ENCODE results near the gene SLC17A1. TPM values are rescaled to one million over a fixed set of nuclear protein-coding genes. Genes with fewer than 3 reads are reported as not detected.

Gene SLC17A1
- total and polyA plus RNA-seq, 8 donors: not detected

DNA sequence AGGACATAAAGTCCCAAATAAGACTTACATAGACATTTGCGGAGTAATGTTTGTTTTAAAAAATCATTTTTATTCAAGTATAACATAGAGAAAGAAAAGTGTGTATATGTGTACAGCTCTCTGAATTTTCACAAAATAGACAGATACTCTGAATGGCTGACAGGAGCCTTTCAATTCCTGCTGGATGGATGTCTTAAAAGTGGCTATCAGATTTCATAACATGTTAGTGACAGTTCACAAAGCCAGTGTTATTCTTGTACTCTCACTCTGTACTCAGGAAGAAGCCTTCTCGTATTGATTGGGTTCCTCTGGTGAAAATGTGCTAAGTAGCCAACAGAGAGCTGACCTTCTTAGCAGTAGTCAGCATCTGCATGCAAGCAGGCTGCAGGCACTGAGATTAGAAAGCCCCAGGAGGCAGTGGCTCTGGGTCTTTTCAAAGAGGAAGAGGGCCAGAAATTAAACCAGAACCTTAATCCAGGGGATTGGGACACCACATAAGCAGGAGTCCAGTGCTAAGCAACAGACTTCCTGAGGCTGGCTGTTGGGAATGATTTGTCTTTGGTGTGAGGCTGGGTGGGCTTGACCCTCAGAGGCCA is 57.6 kb downstream of the SLC17A1 start:
- no peak for DNase-seq
- WGBS, 5 donors: 41 to 68% (median 63%) methylated on average over 2 of the region's 2 CpGs
- intact Hi-C loops (cut with DNase I; ENCODE audit: low total_unique reads): no loop called here
- no peak overlapping the region for H3K27ac ChIP-seq
- H3K36me3 ChIP-seq: no peaks in the 10 kb centered on the region
- no peaks in the 10 kb centered on the region for H3K4me1 ChIP-seq
- H3K27me3 ChIP-seq: no peaks in the 10 kb centered on the region
- no peak for TF ChIP-seq POLR2AphosphoS5 (IDR thresholded peaks at IDR 0.05)
- no peak for TF ChIP-seq POLR2A (IDR thresholded peaks at IDR 0.05)
- TF ChIP-seq, protein P1, sequence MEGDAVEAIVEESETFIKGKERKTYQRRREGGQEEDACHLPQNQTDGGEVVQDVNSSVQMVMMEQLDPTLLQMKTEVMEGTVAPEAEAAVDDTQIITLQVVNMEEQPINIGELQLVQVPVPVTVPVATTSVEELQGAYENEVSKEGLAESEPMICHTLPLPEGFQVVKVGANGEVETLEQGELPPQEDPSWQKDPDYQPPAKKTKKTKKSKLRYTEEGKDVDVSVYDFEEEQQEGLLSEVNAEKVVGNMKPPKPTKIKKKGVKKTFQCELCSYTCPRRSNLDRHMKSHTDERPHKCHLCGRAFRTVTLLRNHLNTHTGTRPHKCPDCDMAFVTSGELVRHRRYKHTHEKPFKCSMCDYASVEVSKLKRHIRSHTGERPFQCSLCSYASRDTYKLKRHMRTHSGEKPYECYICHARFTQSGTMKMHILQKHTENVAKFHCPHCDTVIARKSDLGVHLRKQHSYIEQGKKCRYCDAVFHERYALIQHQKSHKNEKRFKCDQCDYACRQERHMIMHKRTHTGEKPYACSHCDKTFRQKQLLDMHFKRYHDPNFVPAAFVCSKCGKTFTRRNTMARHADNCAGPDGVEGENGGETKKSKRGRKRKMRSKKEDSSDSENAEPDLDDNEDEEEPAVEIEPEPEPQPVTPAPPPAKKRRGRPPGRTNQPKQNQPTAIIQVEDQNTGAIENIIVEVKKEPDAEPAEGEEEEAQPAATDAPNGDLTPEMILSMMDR (IDR thresholded peaks at IDR 0.05): no peak
- no peak for TF ChIP-seq EP300 (IDR thresholded peaks at IDR 0.05)
- H3K9me3 ChIP-seq: no peaks in the 10 kb centered on the region
- no peak overlapping the region for H3K4me3 ChIP-seq

DNA sequence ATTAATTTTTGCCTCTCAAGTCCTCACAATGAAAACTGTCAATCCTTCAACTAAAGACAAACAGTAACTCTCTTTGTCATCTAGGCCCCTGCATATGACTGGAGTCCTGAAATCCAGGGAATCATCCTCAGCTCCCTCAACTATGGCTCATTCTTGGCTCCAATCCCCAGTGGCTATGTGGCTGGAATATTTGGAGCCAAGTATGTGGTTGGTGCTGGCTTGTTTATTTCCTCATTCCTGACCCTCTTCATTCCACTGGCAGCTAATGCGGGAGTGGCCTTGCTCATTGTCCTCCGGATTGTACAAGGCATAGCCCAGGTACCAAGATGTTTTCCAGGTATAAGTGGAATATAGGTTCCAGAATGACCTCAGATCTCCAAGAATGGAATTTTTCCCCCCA is 61.9 kb downstream of the SLC17A1 start:
- intact Hi-C loops (cut with DNase I; ENCODE audit: low total_unique reads): no loop called here
- H3K36me3 ChIP-seq: no peaks in the 10 kb centered on the region
- H3K9me3 ChIP-seq: no peaks in the 10 kb centered on the region
- no peak for DNase-seq
- H3K27me3 ChIP-seq: no peaks in the 10 kb centered on the region
- whole genome bisulfite sequencing, 5 donors: 36 to 65% (median 44%) methylated on average over 2 of the region's 2 CpGs
- no peaks in the 10 kb centered on the region for H3K4me1 ChIP-seq
- no peak overlapping the region for H3K27ac ChIP-seq
- TF ChIP-seq POLR2AphosphoS5 (IDR thresholded peaks at IDR 0.05) (no peak), POLR2A (IDR thresholded peaks at IDR 0.05) (no peak), EP300 (IDR thresholded peaks at IDR 0.05) (no peak)
- TF ChIP-seq, protein P1 (IDR thresholded peaks at IDR 0.05): no peak
- no peak overlapping the region for H3K4me3 ChIP-seq

DNA sequence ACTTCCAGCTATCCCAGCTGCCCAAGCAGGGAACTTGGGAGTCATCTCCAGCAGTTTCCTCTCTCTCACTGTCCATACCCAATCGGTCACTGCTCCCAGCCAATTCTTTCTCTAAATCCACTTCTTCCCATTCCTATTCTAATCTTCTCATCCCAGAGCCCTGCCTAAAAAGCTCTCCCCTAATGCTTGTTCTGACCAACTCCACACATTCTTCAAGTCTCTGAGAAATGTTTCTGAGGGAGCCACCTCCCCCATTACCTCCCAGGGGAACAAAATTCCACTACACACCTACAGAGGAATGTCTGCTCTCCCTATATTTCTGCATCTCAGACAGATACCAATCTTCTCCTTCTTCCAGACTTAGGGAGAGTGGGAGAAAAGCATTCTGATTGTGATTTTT is 63.3 kb downstream of the SLC17A1 start:
- 87 to 91% (median 90%) methylated on average over 1 of the region's 1 CpG for WGBS, 5 donors
- intact Hi-C loops (cut with DNase I; ENCODE audit: low total_unique reads): no loop called here

DNA sequence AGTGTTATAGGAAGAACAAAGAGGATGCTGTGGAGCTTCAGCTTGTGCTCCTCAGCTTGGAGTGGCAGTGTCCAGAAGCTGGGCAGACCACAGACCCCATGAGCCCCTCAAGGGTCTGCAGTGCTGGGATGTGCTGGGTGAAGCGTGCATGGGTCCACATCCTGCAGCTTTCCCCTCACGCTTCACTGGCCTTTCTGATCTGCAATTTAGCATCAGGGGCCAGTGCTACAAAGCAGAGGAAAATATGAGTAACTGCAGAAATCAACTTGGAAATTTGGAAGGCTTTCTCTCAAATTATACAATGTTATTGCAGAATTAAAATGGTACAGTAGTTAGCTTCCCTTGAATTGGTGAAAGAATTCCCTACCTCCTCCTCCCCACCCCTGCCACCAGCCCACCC is 67.2 kb downstream of the SLC17A1 start:
- TF ChIP-seq POLR2A (IDR thresholded peaks at IDR 0.05) (no peak), EP300 (IDR thresholded peaks at IDR 0.05) (no peak), POLR2AphosphoS5 (IDR thresholded peaks at IDR 0.05) (no peak)
- TF ChIP-seq, protein P1 (IDR thresholded peaks at IDR 0.05): no peak
- no peak overlapping the region for H3K4me3 ChIP-seq
- H3K36me3 ChIP-seq: no peaks in the 10 kb centered on the region
- WGBS, 5 donors: 89 to 95% (median 92%) methylated on average over 2 of the region's 2 CpGs
- no peak for DNase-seq
- no peak overlapping the region for H3K27ac ChIP-seq
- no peaks in the 10 kb centered on the region for H3K4me1 ChIP-seq
- intact Hi-C loops (cut with DNase I; ENCODE audit: low total_unique reads): no loop called here
- no peaks in the 10 kb centered on the region for H3K27me3 ChIP-seq
- no peaks in the 10 kb centered on the region for H3K9me3 ChIP-seq

More for the DNA sequence above, 63.3 kb downstream of the SLC17A1 start:
- TF ChIP-seq POLR2AphosphoS5 (IDR thresholded peaks at IDR 0.05) (no peak), POLR2A (IDR thresholded peaks at IDR 0.05) (no peak), EP300 (IDR thresholded peaks at IDR 0.05) (no peak)
- TF ChIP-seq, protein P1 (IDR thresholded peaks at IDR 0.05): no peak
- Histone ChIP-seq H3K27me3 (no peaks in the 10 kb centered on the region), H3K9me3 (no peaks in the 10 kb centered on the region), H3K27ac (no peak overlapping the region), H3K4me1 (no peaks in the 10 kb centered on the region), H3K4me3 (no peak overlapping the region), H3K36me3 (no peaks in the 10 kb centered on the region)
- no peak for DNase-seq
